Fibroblast of skin of scalp (primary cell): ENCODE measurements around the gene FRMPD4.

ENCODE experiments used
- DNase-seq: peaks from one replicate; pipeline ENCODE4 v3.0.0-alpha.2; 2013

Gene FRMPD4

DNA sequence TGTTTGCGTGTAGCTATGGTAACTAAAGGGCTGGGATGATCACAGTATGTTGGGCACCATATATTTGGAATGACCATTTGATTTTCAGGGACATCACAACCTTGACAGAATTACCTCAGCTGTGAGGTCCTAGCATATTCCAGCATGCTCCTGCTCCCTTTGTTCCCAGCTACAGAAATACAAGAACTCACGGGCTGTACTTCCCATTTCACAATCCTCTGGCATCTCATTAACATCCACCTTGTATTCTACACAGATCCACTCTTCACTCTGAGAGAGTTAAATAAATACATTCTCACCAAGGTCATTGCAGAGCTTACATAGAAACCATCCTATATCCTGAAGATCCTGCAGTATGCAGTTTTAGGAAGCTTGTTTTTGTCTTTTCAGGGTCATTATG lies 169.7 kb downstream of the FRMPD4 start:
- no peak for DNase-seq

- no peak for DNase-seq
Observed at GRCh38 chrX:12308420-12308819, 170.1 kb downstream of the FRMPD4 start.

- DNase-seq: no peak
Observed at GRCh38 chrX:12309040-12309743, 170.9 kb downstream of the FRMPD4 start.

DNA sequence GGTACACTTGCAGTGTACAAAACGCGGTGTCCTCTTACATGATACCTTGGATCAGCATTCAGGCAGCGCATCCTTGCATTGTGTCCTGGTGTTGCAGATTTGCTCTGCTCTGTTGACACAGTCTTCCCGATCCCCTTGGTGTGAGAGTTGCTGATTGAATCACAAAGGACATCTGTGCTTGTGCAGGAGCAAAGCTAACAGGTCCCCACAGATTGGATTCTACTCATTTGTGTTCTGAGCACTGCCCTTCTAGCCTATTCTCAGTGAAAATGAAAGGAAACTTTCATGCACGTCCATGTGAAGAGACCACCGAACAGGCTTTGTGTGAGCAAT lies 171.4 kb downstream of the FRMPD4 start:
- no peak for DNase-seq

- no peak for DNase-seq
Observed at GRCh38 chrX:12314651-12315050, 176.4 kb downstream of the FRMPD4 start.

DNA sequence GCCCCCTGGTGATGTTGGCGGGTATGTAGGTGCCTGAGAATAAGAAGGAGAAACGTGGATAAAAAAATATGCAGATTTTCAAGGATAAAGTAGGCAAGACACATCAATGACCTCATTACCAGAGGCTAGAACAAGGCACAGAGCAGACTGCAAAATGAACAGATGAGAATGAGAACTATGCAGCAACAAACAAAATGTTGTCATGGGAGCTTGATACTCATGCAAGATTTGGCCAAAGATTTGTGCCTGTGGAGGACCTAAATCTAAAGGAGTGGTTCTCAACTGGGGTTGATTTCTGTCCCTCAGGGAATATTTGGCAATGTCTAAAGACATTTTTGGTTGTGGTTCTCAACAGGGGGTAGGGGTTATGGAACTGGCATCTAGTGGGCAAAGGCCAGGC lies 177.3 kb downstream of the FRMPD4 start:
- no peak for DNase-seq

GRCh38 chrX:12319003-12319519 lies 180.8 kb downstream of the FRMPD4 start:
- no peak for DNase-seq

DNA sequence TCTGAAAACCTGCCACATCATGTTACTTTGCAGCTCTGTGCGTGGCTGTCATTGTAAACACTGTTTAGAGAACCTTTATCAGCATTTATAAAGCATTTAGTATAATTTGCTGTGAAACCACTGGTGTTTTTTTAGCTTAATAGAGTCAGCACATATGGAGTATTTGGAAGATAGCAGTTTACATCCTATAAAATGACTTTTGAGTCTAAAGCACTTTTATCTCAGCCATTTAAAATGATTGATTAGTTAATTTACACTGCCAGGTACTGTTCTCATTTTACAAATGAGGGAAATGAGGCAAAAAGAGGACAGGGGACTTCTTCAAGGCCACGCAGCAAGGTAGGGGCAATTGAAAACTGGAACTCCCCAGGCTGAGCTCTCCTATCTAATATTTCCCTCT lies 181.7 kb downstream of the FRMPD4 start:
- DNase-seq: no peak

DNA sequence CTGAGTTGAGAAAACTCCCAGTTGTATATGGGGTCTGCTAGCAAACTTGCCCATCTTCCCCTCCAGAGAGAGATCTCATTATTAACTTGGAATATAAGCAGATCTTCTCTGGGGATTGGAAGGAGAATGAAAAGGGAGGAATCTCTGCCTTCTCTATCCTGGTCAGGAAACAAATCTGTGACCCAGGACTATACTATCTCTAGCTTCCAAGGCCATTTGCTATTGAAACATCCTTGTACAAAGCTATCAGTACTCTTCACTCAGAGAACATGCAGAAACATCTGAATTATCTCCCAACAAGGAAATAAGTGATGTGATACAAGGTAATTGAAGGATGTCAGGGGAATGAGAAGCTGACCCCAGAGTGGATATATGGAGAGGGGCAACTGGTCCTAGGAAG lies 183.8 kb downstream of the FRMPD4 start:
- no peak for DNase-seq

- DNase-seq: no peak
Observed at GRCh38 chrX:12325171-12325570, 186.9 kb downstream of the FRMPD4 start.

- DNase-seq: no peak
Observed at GRCh38 chrX:12327836-12328235, 189.6 kb downstream of the FRMPD4 start.

DNA sequence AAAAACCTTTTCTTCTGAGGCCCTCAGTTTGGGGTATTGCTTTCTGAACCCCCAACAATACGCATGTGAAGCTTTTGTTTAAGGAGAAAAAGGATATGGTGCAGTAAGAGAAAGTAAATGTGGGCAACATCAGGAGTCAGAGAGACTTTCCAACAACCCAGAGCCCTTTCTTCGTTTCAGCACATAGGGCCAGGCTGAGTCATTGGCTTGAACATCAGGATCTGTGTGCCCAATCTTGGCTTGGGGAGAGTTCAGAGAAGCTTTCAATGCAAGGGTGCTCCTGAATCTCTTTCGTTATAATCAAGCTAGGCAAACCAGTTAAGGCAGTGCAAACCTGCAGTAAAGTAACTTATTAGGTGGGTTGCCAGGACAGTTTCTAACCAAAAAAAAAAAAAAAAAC lies 191.2 kb downstream of the FRMPD4 start:
- no peak for DNase-seq

GRCh38 chrX:12330841-12331240 lies 192.6 kb downstream of the FRMPD4 start:
- no peak for DNase-seq

- DNase-seq: no peak
Observed at GRCh38 chrX:12332786-12333347, 194.6 kb downstream of the FRMPD4 start.

DNA sequence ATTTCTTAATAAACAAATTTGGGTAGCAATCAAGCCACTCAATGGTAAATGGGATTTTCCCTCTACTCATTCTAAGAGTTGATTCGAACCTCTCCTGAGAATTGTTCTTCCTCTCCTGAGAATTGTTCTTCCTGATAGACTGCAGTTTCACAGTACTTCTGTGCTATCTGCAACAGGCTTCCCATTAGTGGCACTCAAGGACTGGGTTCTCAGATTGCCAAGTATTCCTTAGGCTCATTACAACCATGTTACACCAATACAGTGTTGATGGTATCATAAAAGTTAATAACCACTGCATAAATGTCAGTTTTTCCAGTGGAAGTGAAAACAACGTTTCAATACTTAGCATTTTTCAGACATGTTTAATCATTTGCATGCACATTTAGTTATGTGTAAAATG lies 201.6 kb downstream of the FRMPD4 start:
- DNase-seq: no peak

- no peak for DNase-seq
Observed at GRCh38 chrX:12344954-12345353, 206.7 kb downstream of the FRMPD4 start.

DNA sequence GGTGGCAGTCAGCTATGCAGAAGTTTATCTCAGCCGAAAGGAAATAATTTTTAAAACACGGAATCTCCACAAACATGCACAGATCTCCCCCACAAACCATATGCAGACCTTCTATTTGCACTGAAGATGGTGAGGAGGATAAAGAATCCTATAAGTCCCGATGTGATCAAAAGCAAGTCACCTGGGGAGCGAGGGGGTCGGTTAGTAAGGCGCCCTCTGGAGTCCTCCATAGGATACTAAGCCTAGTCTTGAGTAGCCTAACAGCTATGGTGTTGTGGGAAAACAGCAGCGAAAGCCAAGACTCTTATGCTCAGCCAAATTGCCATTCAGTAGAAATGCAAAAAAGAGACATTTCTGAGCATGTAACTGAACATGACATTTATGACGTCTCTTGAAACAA lies 210.9 kb downstream of the FRMPD4 start:
- DNase-seq: no peak

DNA sequence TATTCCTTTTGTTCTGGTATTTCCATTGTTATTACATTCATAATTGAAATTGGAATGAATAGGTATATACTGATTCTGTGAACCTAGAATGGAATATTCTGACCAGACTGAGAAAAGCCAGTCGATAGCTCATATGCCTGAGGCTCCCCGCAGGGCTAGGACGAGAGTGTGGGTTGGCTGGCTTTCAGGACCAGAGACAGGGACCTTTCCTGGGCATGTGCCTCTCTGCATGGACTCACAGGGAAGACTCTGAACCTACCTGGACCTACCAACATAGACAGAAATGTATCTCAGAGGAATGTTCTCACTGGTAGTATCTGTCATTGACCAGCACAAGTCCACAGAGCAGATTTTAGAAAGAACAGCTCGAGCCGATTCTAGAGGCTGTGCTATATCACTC lies 214.6 kb downstream of the FRMPD4 start:
- no peak for DNase-seq

DNA sequence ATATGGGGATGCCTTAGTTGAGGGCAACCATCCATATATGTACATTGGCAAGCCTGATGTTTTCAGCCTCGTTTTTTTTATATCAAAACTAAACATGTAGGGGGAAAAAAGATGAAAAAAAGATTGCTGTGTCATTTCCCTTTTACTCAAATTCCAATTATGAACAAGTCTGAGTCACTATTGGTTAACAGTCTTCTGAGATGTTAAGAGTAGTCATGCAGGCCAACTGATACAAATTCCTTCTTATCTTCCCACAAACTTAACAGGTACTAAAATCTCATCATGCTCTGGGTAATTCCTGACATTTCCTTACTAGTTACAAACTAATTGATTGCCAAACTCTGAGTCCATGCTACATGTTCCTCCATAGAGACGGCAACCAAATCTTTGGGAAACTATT lies 222.1 kb downstream of the FRMPD4 start:
- peak; percentile 75 for DNase-seq

GRCh38 chrX:12360986-12361598 lies 222.8 kb downstream of the FRMPD4 start:
- DNase-seq: peak; percentile 23

GRCh38 chrX:12363216-12363615 lies 224.9 kb downstream of the FRMPD4 start:
- DNase-seq: peak; percentile 69

DNA sequence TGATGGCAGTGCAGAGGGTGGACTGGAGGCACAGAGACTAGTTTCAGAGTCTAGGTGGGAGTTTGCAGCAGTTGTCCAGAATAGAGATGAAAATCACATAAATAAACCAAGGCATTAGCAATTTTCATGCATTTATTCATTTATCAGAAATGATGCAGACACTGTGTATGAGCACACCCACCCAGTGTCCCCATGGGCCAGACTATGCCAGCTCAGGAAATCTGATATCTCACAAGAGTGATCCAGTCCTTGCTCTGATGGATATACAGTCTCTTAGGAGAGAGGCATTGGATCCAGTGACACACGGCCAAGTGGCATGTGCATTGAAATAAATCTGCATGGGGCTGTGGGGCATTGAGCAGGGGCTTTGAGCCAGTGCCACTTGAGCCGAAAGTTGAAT lies 228.2 kb downstream of the FRMPD4 start:
- DNase-seq: no peak

GRCh38 chrX:12367254-12367653 lies 229.0 kb downstream of the FRMPD4 start:
- DNase-seq: no peak

DNA sequence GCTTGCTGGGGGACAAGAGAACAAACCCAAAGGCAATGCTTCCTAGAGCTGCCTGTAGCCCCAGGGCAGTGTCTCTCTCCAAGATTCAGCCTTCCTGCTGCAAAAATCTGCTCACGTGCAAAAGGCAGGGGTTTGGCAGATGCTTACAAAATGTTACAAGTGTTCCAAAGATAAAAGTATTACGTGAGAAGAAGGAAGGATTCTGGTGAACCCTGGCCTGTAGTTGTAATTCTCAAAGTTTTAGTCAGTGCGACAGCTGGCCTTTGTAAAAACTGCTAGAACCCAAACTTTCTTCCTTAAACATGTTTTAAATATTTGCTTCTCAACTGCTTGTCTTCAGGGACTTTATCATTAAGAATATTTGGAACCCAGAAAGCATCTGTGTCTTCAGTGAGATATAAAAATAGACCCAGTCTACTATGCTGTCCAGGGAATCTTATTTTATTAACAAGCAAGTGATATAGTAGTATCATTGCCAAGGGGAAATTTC lies 232.3 kb downstream of the FRMPD4 start:
- peak; percentile 82 for DNase-seq
